Liver (tissue), 3 donors: ENCODE results near the gene COL21A1.

ENCODE experiments used
- EGR1 ChIP-seq, 2 donors: IDR thresholded peaks; 2 replicates each; pipeline ENCODE4 v1.6.1; 2016 to 2018; ENCODE audit warnings: antibody characterized with exemption in 2 of 2, low read depth in 2 of 2
- FOXA2 ChIP-seq: IDR thresholded peaks from 2 replicates; pipeline ENCODE4 v1.6.1; 2016; ENCODE audit warnings: antibody characterized with exemption
- GABPA ChIP-seq, 2 donors: IDR thresholded peaks in 1 of 2; conservative IDR thresholded peaks in 1 of 2; 2 replicates each; pipeline ENCODE4 v1.6.1; 2016; ENCODE audit warnings: antibody characterized with exemption in 2 of 2, mild to moderate bottlenecking in 1 of 2, moderate library complexity in 1 of 2
- RAD21 ChIP-seq, 2 donors: IDR thresholded peaks; 2 replicates each; pipeline ENCODE4 v1.6.1; 2016; ENCODE audit warnings: antibody characterized with exemption in 2 of 2, mild to moderate bottlenecking in 2 of 2
- SP1 ChIP-seq: IDR thresholded peaks from 2 replicates; pipeline ENCODE4 v1.6.1; 2018; ENCODE audit warnings: antibody characterized with exemption, mild to moderate bottlenecking
- TAF1 ChIP-seq: conservative IDR thresholded peaks from 2 replicates; pipeline ENCODE4 v1.6.1; 2016; ENCODE audit warnings: antibody characterized with exemption, mild to moderate bottlenecking
- YY1 ChIP-seq: IDR thresholded peaks from 2 replicates; pipeline ENCODE4 v1.6.1; 2016; ENCODE audit warnings: antibody characterized with exemption, mild to moderate bottlenecking
- TF ChIP-seq, protein P1 (sequence below): fragments of 150-350 bp; IDR thresholded peaks from 2 replicates; pipeline ENCODE4 v1.5.1; 2017; ENCODE audit warnings: improper control_type of control experiment, low read depth, low read length; ENCODE audit not compliant: missing input control
- TF ChIP-seq, protein P2 (sequence below): IDR thresholded peaks from 2 replicates; pipeline ENCODE4 v1.6.1; 2016; ENCODE audit warnings: antibody characterized with exemption
- TF ChIP-seq, protein P3 (sequence below): IDR thresholded peaks from 2 replicates; pipeline ENCODE4 v1.6.1; 2016; ENCODE audit warnings: antibody characterized with exemption
- TF ChIP-seq, protein P4 (sequence below): IDR thresholded peaks from 2 replicates; pipeline ENCODE4 v1.6.1; 2016; ENCODE audit warnings: antibody characterized with exemption, mild to moderate bottlenecking
- TF ChIP-seq, protein P5 (sequence below): IDR thresholded peaks from 2 replicates; pipeline ENCODE4 v1.6.1; 2016; ENCODE audit warnings: antibody characterized with exemption
- donor health status: healthy.
- donor health status: healthy.

DNA sequence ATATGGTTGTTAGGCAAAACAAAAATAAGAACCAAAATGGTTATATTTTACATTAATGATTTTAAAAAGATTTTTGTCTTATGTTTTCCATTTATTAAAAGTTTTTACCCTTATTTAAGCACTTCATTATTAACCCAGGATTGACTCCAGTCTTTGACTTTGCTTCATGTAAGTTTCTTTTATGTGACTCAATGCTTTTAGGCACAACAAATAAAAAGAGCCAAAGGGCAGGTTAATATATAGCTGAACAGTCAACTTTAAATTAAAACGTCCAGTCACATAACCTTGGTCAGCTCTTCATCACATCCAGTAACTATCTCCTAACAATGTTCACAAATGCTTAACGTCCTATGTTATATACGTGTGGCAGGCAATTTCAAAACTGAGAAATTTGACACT, 32.7 kb downstream of the COL21A1 start:
- TF ChIP-seq, protein P1, sequence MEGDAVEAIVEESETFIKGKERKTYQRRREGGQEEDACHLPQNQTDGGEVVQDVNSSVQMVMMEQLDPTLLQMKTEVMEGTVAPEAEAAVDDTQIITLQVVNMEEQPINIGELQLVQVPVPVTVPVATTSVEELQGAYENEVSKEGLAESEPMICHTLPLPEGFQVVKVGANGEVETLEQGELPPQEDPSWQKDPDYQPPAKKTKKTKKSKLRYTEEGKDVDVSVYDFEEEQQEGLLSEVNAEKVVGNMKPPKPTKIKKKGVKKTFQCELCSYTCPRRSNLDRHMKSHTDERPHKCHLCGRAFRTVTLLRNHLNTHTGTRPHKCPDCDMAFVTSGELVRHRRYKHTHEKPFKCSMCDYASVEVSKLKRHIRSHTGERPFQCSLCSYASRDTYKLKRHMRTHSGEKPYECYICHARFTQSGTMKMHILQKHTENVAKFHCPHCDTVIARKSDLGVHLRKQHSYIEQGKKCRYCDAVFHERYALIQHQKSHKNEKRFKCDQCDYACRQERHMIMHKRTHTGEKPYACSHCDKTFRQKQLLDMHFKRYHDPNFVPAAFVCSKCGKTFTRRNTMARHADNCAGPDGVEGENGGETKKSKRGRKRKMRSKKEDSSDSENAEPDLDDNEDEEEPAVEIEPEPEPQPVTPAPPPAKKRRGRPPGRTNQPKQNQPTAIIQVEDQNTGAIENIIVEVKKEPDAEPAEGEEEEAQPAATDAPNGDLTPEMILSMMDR = no peak
- TF ChIP-seq, protein P2, sequence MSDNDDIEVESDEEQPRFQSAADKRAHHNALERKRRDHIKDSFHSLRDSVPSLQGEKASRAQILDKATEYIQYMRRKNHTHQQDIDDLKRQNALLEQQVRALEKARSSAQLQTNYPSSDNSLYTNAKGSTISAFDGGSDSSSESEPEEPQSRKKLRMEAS = no peak
- no peak for TF ChIP-seq GABPA (IDR thresholded peaks at IDR 0.05 in 1 of 2, conservative IDR thresholded peaks at IDR 0.05 in 1 of 2)
- TF ChIP-seq SP1 = no peak
- TF ChIP-seq, protein P3, sequence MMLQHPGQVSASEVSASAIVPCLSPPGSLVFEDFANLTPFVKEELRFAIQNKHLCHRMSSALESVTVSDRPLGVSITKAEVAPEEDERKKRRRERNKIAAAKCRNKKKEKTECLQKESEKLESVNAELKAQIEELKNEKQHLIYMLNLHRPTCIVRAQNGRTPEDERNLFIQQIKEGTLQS = no peak
- TF ChIP-seq, protein P4, sequence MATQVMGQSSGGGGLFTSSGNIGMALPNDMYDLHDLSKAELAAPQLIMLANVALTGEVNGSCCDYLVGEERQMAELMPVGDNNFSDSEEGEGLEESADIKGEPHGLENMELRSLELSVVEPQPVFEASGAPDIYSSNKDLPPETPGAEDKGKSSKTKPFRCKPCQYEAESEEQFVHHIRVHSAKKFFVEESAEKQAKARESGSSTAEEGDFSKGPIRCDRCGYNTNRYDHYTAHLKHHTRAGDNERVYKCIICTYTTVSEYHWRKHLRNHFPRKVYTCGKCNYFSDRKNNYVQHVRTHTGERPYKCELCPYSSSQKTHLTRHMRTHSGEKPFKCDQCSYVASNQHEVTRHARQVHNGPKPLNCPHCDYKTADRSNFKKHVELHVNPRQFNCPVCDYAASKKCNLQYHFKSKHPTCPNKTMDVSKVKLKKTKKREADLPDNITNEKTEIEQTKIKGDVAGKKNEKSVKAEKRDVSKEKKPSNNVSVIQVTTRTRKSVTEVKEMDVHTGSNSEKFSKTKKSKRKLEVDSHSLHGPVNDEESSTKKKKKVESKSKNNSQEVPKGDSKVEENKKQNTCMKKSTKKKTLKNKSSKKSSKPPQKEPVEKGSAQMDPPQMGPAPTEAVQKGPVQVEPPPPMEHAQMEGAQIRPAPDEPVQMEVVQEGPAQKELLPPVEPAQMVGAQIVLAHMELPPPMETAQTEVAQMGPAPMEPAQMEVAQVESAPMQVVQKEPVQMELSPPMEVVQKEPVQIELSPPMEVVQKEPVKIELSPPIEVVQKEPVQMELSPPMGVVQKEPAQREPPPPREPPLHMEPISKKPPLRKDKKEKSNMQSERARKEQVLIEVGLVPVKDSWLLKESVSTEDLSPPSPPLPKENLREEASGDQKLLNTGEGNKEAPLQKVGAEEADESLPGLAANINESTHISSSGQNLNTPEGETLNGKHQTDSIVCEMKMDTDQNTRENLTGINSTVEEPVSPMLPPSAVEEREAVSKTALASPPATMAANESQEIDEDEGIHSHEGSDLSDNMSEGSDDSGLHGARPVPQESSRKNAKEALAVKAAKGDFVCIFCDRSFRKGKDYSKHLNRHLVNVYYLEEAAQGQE = no peak
- no peak for TF ChIP-seq FOXA2
- TF ChIP-seq EGR1 (IDR thresholded peaks at IDR 0.05; ENCODE audit: low read depth in 2 of 2) = no peak
- no peak for TF ChIP-seq RAD21 (IDR thresholded peaks at IDR 0.05)
- no peak for TF ChIP-seq YY1
- TF ChIP-seq, protein P5, sequence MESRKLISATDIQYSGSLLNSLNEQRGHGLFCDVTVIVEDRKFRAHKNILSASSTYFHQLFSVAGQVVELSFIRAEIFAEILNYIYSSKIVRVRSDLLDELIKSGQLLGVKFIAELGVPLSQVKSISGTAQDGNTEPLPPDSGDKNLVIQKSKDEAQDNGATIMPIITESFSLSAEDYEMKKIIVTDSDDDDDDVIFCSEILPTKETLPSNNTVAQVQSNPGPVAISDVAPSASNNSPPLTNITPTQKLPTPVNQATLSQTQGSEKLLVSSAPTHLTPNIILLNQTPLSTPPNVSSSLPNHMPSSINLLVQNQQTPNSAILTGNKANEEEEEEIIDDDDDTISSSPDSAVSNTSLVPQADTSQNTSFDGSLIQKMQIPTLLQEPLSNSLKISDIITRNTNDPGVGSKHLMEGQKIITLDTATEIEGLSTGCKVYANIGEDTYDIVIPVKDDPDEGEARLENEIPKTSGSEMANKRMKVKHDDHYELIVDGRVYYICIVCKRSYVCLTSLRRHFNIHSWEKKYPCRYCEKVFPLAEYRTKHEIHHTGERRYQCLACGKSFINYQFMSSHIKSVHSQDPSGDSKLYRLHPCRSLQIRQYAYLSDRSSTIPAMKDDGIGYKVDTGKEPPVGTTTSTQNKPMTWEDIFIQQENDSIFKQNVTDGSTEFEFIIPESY = no peak
- TF ChIP-seq TAF1 = no peak
